CD4-positive, alpha-beta T cell (primary cell): ENCODE data around the gene FBXO28. TPM values are rescaled to one million over a fixed set of nuclear protein-coding genes. Genes with fewer than 3 reads are reported as not detected.

Source experiments
- ATAC-seq: fragments of 200-7000 bp; cut with Tn5 transposase; one replicate; pipeline ENCODE4 v1.10.0; 2022; ENCODE audit warnings: mild to moderate bottlenecking; ENCODE audit not compliant: poor library complexity
- CTCF ChIA-PET: fragments of 350-600 bp; sonication (Branson Sonifier 250); formaldehyde crosslinking; loops from one replicate; lab custom pipeline; 2021; ENCODE audit warnings: antibody characterized with exemption, inconsistent platforms; lab: Charles Lee
- POLR2A ChIA-PET: fragments of 350-600 bp; sonication (Branson Sonifier 250); formaldehyde crosslinking; loops from one replicate; lab custom pipeline; 2021; ENCODE audit warnings: antibody characterized with exemption, inconsistent platforms; lab: Charles Lee
- DNase-seq, 14 experiments: peaks; one replicate each; pipeline ENCODE4 v3.0.0-alpha.2; 2013 to 2020; ENCODE audit warnings: mixed read lengths in 2 of 14
- H3K27ac ChIP-seq, 2 donors: one replicate each; pipeline versions ENCODE4 v1.5.1 to v1.7.0; 2013; ENCODE audit warnings: low read length in 2 of 2, low read depth in 1 of 2, mild to moderate bottlenecking in 1 of 2
- H3K27me3 ChIP-seq, 2 experiments: 1 replicate in 1 of 2; 2 replicates in 1 of 2; pipeline versions ENCODE4 v1.6.1 to v1.7.0; 2013; ENCODE audit warnings: low read length in 2 of 2, control low read depth in 1 of 2, mild to moderate bottlenecking in 1 of 2, moderate library complexity in 1 of 2; ENCODE audit not compliant: insufficient read depth in 2 of 2, control insufficient read depth in 1 of 2
- H3K36me3 ChIP-seq: one replicate; pipeline ENCODE4 v1.6.1; 2013; ENCODE audit warnings: low read length, control low read depth; ENCODE audit not compliant: insufficient read depth
- H3K4me1 ChIP-seq: one replicate; pipeline ENCODE4 v1.6.1; 2013; ENCODE audit warnings: low read length, control low read depth; ENCODE audit not compliant: insufficient read depth
- H3K4me3 ChIP-seq: one replicate; pipeline ENCODE4 v1.5.1; 2013; ENCODE audit warnings: mild to moderate bottlenecking, low read length, moderate library complexity
- H3K9me3 ChIP-seq, 2 experiments: 1 replicate in 1 of 2; 2 replicates in 1 of 2; pipeline versions ENCODE4 v1.6.1 to v1.7.0; 2013; ENCODE audit warnings: low read length in 2 of 2, mild to moderate bottlenecking in 2 of 2, control low read depth in 1 of 2, moderate library complexity in 1 of 2; ENCODE audit not compliant: control insufficient read depth in 1 of 2, insufficient read depth in 1 of 2
- H3K27ac Mint-ChIP-seq: one replicate; pipeline ENCODE4 v1.8.0; 2020; ENCODE audit warnings: mixed read lengths
- H3K27me3 Mint-ChIP-seq: one replicate; pipeline ENCODE4 v1.8.0; 2021; ENCODE audit warnings: mixed read lengths
- H3K36me3 Mint-ChIP-seq: one replicate; pipeline ENCODE4 v1.8.0; 2021; ENCODE audit warnings: low read depth, mixed read lengths
- H3K4me1 Mint-ChIP-seq: one replicate; pipeline ENCODE4 v1.8.0; 2021; ENCODE audit warnings: low read depth, mixed read lengths
- H3K4me3 Mint-ChIP-seq: one replicate; pipeline ENCODE4 v1.8.0; 2020; ENCODE audit warnings: mild to moderate bottlenecking, mixed read lengths
- H3K9me3 Mint-ChIP-seq: one replicate; pipeline ENCODE4 v1.8.0; 2020; ENCODE audit warnings: mixed read lengths
- intact Hi-C, 2 experiments: fragments of 100-400 bp; cut with DNase I in 1 of 2; cut with micrococcal nuclease in 1 of 2; formaldehyde crosslinking; loops; one replicate each; pipeline versions ENCODE4 v1.15.1 to v1.9.0; 2023 to 2025; cut with DNase I, micrococcal nuclease
- total RNA-seq, 174 experiments: library from RNA in 2 of 174; stranded (reverse) in 2 of 174; gene quantifications; one replicate each; pipeline ENCODE4 v1.2.3 and lab custom pipeline; 2021 to 2026
- TF ChIP-seq, protein P1 (sequence below): fragments of 200-600 bp; IDR thresholded peaks from one replicate; pipeline ENCODE4 v1.8.0; 2022; ENCODE audit warnings: antibody characterized with exemption, mild to moderate bottlenecking

Gene FBXO28
- total RNA-seq, 2 experiments from 2014 or later, result 32.5 to 37.1 TPM

DNA sequence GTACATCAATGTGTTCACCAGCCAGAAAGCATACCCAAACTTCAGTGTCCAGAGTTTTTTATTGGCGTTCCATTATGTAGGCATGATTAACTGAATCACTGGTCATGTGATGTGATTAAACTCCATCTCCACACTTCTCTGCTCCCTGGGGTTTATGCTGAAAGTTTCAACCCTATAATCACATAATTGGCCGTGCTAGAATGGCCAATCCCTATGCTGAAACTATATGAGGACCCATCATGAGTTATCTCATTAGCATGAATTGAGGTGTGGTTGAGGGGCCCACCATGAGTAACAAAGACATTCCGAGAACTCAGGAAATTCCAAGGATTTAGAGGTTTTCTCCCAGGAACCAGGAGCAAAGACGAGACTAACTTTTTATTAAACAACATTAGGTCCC lies 31.8 kb upstream of the FBXO28 start:
- H3K27me3 ChIP-seq, result no peaks in the 10 kb centered on the region
- Mint-ChIP-seq H3K27ac (no peak overlapping the region), H3K4me1 (no peaks in the 10 kb centered on the region), H3K9me3 (no peaks in the 10 kb centered on the region), H3K4me3 (no peak overlapping the region), H3K27me3 (peaks cover 38% of the 10 kb centered on the region), H3K36me3 (no peaks in the 10 kb centered on the region)
- no peaks in the 10 kb centered on the region for H3K4me1 ChIP-seq
- TF ChIP-seq, protein P1, sequence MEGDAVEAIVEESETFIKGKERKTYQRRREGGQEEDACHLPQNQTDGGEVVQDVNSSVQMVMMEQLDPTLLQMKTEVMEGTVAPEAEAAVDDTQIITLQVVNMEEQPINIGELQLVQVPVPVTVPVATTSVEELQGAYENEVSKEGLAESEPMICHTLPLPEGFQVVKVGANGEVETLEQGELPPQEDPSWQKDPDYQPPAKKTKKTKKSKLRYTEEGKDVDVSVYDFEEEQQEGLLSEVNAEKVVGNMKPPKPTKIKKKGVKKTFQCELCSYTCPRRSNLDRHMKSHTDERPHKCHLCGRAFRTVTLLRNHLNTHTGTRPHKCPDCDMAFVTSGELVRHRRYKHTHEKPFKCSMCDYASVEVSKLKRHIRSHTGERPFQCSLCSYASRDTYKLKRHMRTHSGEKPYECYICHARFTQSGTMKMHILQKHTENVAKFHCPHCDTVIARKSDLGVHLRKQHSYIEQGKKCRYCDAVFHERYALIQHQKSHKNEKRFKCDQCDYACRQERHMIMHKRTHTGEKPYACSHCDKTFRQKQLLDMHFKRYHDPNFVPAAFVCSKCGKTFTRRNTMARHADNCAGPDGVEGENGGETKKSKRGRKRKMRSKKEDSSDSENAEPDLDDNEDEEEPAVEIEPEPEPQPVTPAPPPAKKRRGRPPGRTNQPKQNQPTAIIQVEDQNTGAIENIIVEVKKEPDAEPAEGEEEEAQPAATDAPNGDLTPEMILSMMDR, result no peak
- CTCF ChIA-PET, result no interaction called here
- H3K4me3 ChIP-seq, result no peak overlapping the region
- H3K9me3 ChIP-seq, result no peaks in the 10 kb centered on the region
- DNase-seq (no peak), ATAC-seq (no peak)
- no peak overlapping the region for H3K27ac ChIP-seq
- H3K36me3 ChIP-seq, result no peaks in the 10 kb centered on the region
- POLR2A ChIA-PET, result no interaction called here
- intact Hi-C loops, result no loop called here

DNA sequence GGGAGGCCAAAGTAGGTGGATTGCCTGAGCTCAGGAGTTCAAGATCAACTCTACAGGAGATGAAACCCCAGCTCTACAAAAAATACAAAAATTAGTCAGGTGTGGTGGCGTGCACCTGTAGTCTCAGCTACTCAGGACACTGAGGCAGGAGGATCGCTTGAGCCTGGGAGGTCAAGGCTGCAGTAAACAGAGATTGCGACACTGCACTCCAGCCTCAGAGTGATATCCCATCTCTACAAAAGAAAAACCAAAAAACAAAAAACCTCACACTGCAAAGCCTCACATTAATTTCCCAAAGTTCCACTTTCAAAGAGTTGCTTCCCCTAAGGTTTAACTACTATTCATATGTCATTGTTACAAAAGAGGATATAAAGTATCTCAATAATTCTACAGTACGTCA lies 29.0 kb upstream of the FBXO28 start:
- TF ChIP-seq, protein P1, result no peak
- Histone ChIP-seq H3K36me3 (no peaks in the 10 kb centered on the region), H3K4me1 (no peaks in the 10 kb centered on the region), H3K27ac (no peak overlapping the region), H3K27me3 (no peaks in the 10 kb centered on the region), H3K4me3 (no peak overlapping the region), H3K9me3 (no peaks in the 10 kb centered on the region)
- Mint-ChIP-seq H3K9me3 (no peaks in the 10 kb centered on the region), H3K36me3 (no peaks in the 10 kb centered on the region), H3K4me3 (no peak overlapping the region), H3K4me1 (no peaks in the 10 kb centered on the region), H3K27ac (no peak overlapping the region), H3K27me3 (peaks cover 32% of the 10 kb centered on the region)
- no peak for DNase-seq
- no peak for ATAC-seq
- POLR2A ChIA-PET, result interaction anchor here (0.5 to 0.9 kb wide), 2 partner anchors 10 to 162 kb away, joined by 3 read pairs; no protein-coding TSS in a partner anchor
- intact Hi-C loops, result no loop called here
- CTCF ChIA-PET, result no interaction called here

GRCh38 chr1:224085421-224086108 lies 28.3 kb upstream of the FBXO28 start:
- Histone ChIP-seq H3K9me3 (no peaks in the 10 kb centered on the region), H3K36me3 (no peaks in the 10 kb centered on the region), H3K4me1 (no peaks in the 10 kb centered on the region), H3K27ac (no peak overlapping the region), H3K27me3 (no peaks in the 10 kb centered on the region), H3K4me3 (no peak overlapping the region)
- Mint-ChIP-seq H3K27me3 (peaks cover 32% of the 10 kb centered on the region), H3K4me3 (no peak overlapping the region), H3K36me3 (no peaks in the 10 kb centered on the region), H3K4me1 (no peaks in the 10 kb centered on the region), H3K27ac (no peak overlapping the region), H3K9me3 (no peaks in the 10 kb centered on the region)
- intact Hi-C loops, result no loop called here
- TF ChIP-seq, protein P1, result no peak
- ATAC-seq, result no peak
- CTCF ChIA-PET, result no interaction called here
- POLR2A ChIA-PET, result interaction anchor here (0.9 kb wide), 1 partner anchor 10 kb away, joined by 3 read pairs; no protein-coding TSS in a partner anchor
- no peak for DNase-seq
